ENCODE data around the gene UTP25. TPM values are rescaled to one million over a fixed set of nuclear protein-coding genes. Genes with fewer than 3 reads are reported as not detected.

The UTP25 gene
- total and polyA plus RNA-seq, 2 donors (not counting 3 experiments of a cell fraction or from before 2014, with no cell fraction given) = 6.6 to 11.7 TPM

- POLR2A ChIA-PET = no interaction called here
- no peak overlapping the region for H3K4me3 ChIP-seq (replicated peaks in 1 of 3; ENCODE audit: insufficient read depth in 1 of 3, low read depth in 1 of 3, low read length in 3 of 3)
- peaks cover 14% of the 10 kb centered on the region for H3K79me2 ChIP-seq (ENCODE audit: control insufficient read depth, insufficient read depth, low read length)
- no peak overlapping the region for H3K9ac ChIP-seq (replicated peaks; ENCODE audit: extremely low read depth, insufficient read depth, low read length)
- CTCF ChIA-PET = interaction anchor here (1.1 kb wide), 2 partner anchors 8 to 15 kb away, joined by 3 to 5 read pairs; no protein-coding TSS in a partner anchor
- H3K36me3 ChIP-seq (ENCODE audit: control insufficient read depth in 2 of 2, extremely low read depth in 1 of 2, insufficient read depth in 2 of 2, low read length in 2 of 2) = peaks cover 8 to 14% of the 10 kb centered on the region in 2 experiments
- H3K4me1 ChIP-seq (ENCODE audit: control insufficient read depth, extremely low read depth, insufficient read depth, low read length) = peaks cover 43% of the 10 kb centered on the region
- no peaks in the 10 kb centered on the region for H3K27me3 ChIP-seq (ENCODE audit: control insufficient read depth in 2 of 2, insufficient read depth in 2 of 2, low read length in 2 of 2)
- H3K4me2 ChIP-seq (ENCODE audit: insufficient read depth, low read length) = peak overlapping the region; percentile 45
- FAIRE-seq (no peak), DNase-seq (ENCODE audit: low read depth, low spot score) (no peak)
- peak overlapping the region; percentile 59 for H3K27ac ChIP-seq (ENCODE audit: insufficient read depth, low read depth, low read length)
- no peak overlapping the region for H2AFZ ChIP-seq (ENCODE audit: low read depth, low read length)
- H4K20me1 ChIP-seq (replicated peaks; ENCODE audit: control insufficient read depth, extremely low read depth, insufficient read depth, low read length) = no peaks in the 10 kb centered on the region
- dilution Hi-C loops (cut with MboI; ENCODE audit: extremely low pct_ligation_motif_present, low sequenced_read_pairs) (loop anchor here (25.0 kb wide), 1 partner anchor 532 kb away; no protein-coding TSS in a partner anchor), intact Hi-C loops (cut with micrococcal nuclease) (no loop called here)
- H3K9me1 ChIP-seq (replicated peaks; ENCODE audit: control insufficient read depth, extremely low read depth, insufficient read depth, low read length) = no peaks in the 10 kb centered on the region
- H3K9me3 ChIP-seq (replicated peaks; ENCODE audit: control insufficient read depth, insufficient read depth, low read length) = no peaks in the 10 kb centered on the region
- no TSS peak for BruUV-seq (replicated peaks)
- TF ChIP-seq POLR2AphosphoS5 (IDR thresholded peaks at IDR 0.05; ENCODE audit: insufficient read depth, low read depth, low read length) (no peak), FOS (IDR thresholded peaks at IDR 0.05; ENCODE audit: borderline replicate concordance, insufficient read depth, low read length) (no peak), MYC (IDR thresholded peaks at IDR 0.05; ENCODE audit: low read depth, low read length) (no peak), EZH2 (IDR thresholded peaks at IDR 0.05; ENCODE audit: borderline replicate concordance, low read depth, low read length, severe bottlenecking) (no peak), JUN (IDR thresholded peaks at IDR 0.05; ENCODE audit: borderline replicate concordance, insufficient read depth, insufficient read length, low read depth) (no peak), MAX (IDR thresholded peaks at IDR 0.05; ENCODE audit: insufficient read depth, insufficient read length) (no peak), POLR2A (IDR thresholded peaks at IDR 0.05; ENCODE audit: low read depth, low read length) (no peak), GATA2 (IDR thresholded peaks at IDR 0.05; ENCODE audit: insufficient read depth, insufficient read length, low read depth, low read length) (no peak), CTCF (IDR thresholded peaks at IDR 0.05; ENCODE audit: extremely low read depth in 1 of 2, insufficient read depth in 1 of 2, low read depth in 1 of 2, low read length in 2 of 2) (no peak)
These were observed 3.0 kb downstream of the UTP25 start for GRCh38 chr1:209830722-209831121.

Data from endothelial cell of umbilical vein (primary cell).